Breast epithelium (tissue), 4 donors: ENCODE data around the gene GSTCD. TPM values are rescaled to one million over a fixed set of nuclear protein-coding genes. Genes with fewer than 3 reads are reported as not detected.
"Not testable (repeated sequence)": the region's sequence is repeated elsewhere in the genome, so short reads cannot be mapped to it uniquely, and the experiment has no call there.

Experiments
- DNase-seq, 2 donors: peaks; one replicate each; pipeline ENCODE4 v3.0.0-alpha.2; 2019; ENCODE audit warnings: low spot score in 2 of 2
- H3K27ac ChIP-seq, 2 donors: fragments of 200-600 bp; sonication (generic) in 1 of 2; one replicate each; pipeline ENCODE4 v1.5.1; 2016 to 2019; ENCODE audit warnings: mild to moderate bottlenecking in 1 of 2
- H3K27me3 ChIP-seq, 2 donors: fragments of 200-600 bp; sonication (generic) in 1 of 2; one replicate each; pipeline versions ENCODE4 v1.5.1 to v1.6.0; 2017 to 2019; ENCODE audit warnings: control low read depth in 1 of 2, mild to moderate bottlenecking in 1 of 2
- H3K36me3 ChIP-seq: fragments of 200-600 bp; one replicate; pipeline ENCODE4 v1.5.1; 2019
- H3K4me1 ChIP-seq, 2 donors: fragments of 200-600 bp; sonication (generic); one replicate each; pipeline ENCODE4 v1.5.1; 2016 to 2019; ENCODE audit warnings: control low read depth in 1 of 2
- H3K4me3 ChIP-seq, 3 donors: fragments of 200-600 bp; sonication (generic); 1 replicate in 2 of 3; 2 replicates in 1 of 3; pipeline ENCODE4 v1.5.1; 2016 to 2019; ENCODE audit warnings: mild to moderate bottlenecking in 3 of 3, moderate library complexity in 2 of 3
- H3K9me3 ChIP-seq, 2 donors: fragments of 200-600 bp; sonication (generic) in 1 of 2; one replicate each; pipeline ENCODE4 v1.5.1; 2016 to 2019; ENCODE audit warnings: control low read depth in 1 of 2
- CTCF ChIP-seq, 3 donors: fragments of 450-650 bp; IDR thresholded peaks; one replicate each; pipeline ENCODE4 v1.5.1; 2016 to 2017; ENCODE audit warnings: antibody characterized with exemption in 3 of 3, mild to moderate bottlenecking in 3 of 3, moderate library complexity in 3 of 3
- POLR2A ChIP-seq: fragments of 450-650 bp; IDR thresholded peaks from one replicate; pipeline ENCODE4 v1.6.1; 2016; ENCODE audit warnings: antibody characterized with exemption, mild to moderate bottlenecking, moderate library complexity
- POLR2AphosphoS5 ChIP-seq, 3 donors: sonication (generic); formaldehyde crosslinking; IDR thresholded peaks; one replicate each; pipeline ENCODE4 v1.6.1; 2017; ENCODE audit warnings: antibody characterized with exemption in 3 of 3
- intact Hi-C: fragments of 100-400 bp; cut with DNase I; formaldehyde crosslinking; loops from one replicate; pipeline ENCODE4 v1.15.1; 2023; ENCODE audit warnings: low total_unique reads
- total RNA-seq, 3 donors: library from RNA; depleted of rRNA; stranded (reverse); fragments of >200 nt; gene quantifications; one replicate each; pipeline ENCODE4 v1.1.0, GENCODE V29; 2016

GSTCD gene
- total RNA-seq, 3 donors from 2014 or later = 9.0 to 23.3 (median 18.7) TPM

DNA sequence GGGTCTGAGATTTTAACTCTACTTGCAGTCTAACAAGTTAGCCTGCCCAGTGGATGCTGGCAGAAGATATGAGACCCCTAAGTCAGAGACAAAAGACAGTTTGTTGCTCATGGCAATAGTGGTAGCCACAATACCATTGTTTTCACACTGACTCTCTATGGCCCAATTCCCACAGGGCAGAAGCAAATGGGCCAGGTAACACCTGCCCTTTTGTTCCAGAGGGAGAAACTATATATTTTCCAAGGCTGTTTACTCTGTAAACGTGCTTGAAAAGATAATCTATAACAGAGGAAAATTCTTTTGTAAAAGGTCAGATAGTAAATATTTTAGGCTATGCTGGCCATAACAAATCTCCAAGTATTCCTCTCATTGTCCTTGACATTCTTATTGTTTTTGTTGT lies 129.5 kb downstream of the GSTCD start:
- intact Hi-C loops = no loop called here
- Histone ChIP-seq H3K27me3 (no peaks in the 10 kb centered on the region), H3K36me3 (no peaks in the 10 kb centered on the region), H3K27ac (no peak overlapping the region), H3K4me1 (no peaks in the 10 kb centered on the region), H3K4me3 (no peak overlapping the region), H3K9me3 (no peaks in the 10 kb centered on the region)
- DNase-seq = no peak
- no peak for TF ChIP-seq POLR2A
- TF ChIP-seq CTCF (IDR thresholded peaks at IDR 0.05) = no peak
- no peak for TF ChIP-seq POLR2AphosphoS5 (IDR thresholded peaks at IDR 0.05)

- no peak for DNase-seq
- no peaks in the 10 kb centered on the region for H3K4me1 ChIP-seq
- no peaks in the 10 kb centered on the region for H3K27me3 ChIP-seq
- H3K27ac ChIP-seq = no peak overlapping the region
- no peaks in the 10 kb centered on the region for H3K9me3 ChIP-seq
- TF ChIP-seq CTCF (IDR thresholded peaks at IDR 0.05) (no peak), POLR2AphosphoS5 (IDR thresholded peaks at IDR 0.05) (no peak), POLR2A (no peak)
- intact Hi-C loops = no loop called here
- H3K4me3 ChIP-seq = no peak overlapping the region
- no peaks in the 10 kb centered on the region for H3K36me3 ChIP-seq
Observed at GRCh38 chr4:105840426-105841174, 132.0 kb downstream of the GSTCD start.

- no peak overlapping the region for H3K27ac ChIP-seq
- no peaks in the 10 kb centered on the region for H3K36me3 ChIP-seq
- no peaks in the 10 kb centered on the region for H3K4me1 ChIP-seq
- no peaks in the 10 kb centered on the region for H3K27me3 ChIP-seq
- H3K9me3 ChIP-seq = no peaks in the 10 kb centered on the region
- no peak for DNase-seq
- no peak overlapping the region for H3K4me3 ChIP-seq
- TF ChIP-seq CTCF (IDR thresholded peaks at IDR 0.05) (no peak), POLR2AphosphoS5 (IDR thresholded peaks at IDR 0.05) (no peak), POLR2A (no peak)
- intact Hi-C loops = no loop called here
Observed at GRCh38 chr4:105843941-105844340, 135.4 kb downstream of the GSTCD start.

DNA sequence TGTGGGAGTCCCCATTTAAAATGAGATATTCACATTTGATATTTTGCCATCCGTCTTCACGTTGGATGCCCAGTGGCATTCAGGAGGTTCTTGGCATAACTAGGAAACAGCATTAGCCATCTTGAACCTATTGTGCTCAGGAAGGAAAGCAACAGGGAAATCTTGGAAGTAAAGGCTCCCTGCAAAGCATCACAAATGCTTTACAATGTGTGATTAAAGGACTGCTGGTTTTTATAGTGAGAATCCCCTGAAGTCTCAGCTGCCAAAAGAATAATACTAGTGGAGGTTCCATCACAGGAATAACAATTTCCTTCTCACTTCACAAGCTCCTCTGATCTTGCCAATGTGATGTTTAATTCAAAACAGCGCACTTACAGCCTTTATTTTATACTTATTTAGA lies 137.0 kb downstream of the GSTCD start:
- H3K4me1 ChIP-seq = no peaks in the 10 kb centered on the region
- H3K36me3 ChIP-seq = no peaks in the 10 kb centered on the region
- TF ChIP-seq POLR2AphosphoS5 (IDR thresholded peaks at IDR 0.05) (no peak), POLR2A (no peak), CTCF (IDR thresholded peaks at IDR 0.05) (no peak)
- intact Hi-C loops = no loop called here
- DNase-seq = no peak
- H3K9me3 ChIP-seq = no peaks in the 10 kb centered on the region
- no peak overlapping the region for H3K27ac ChIP-seq
- no peaks in the 10 kb centered on the region for H3K27me3 ChIP-seq
- no peak overlapping the region for H3K4me3 ChIP-seq

DNA sequence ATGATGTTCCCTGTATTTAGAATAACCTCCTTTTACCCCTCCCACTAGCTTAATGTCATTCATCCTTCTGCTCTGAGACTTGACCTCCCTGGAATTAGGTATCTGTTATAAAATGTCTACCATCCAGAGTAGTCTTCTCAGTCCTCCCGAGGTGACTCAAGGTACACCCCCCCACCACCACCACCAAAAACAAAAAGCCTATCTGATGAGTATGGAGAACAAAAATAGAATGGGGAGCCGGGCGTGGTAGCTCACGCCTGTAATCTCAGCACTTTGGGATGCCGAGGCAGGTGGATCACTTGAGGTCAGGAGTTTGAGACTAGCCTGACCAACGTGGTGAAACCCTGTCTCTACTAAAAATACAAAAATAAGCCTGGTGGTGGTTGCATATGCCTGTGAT lies 139.8 kb downstream of the GSTCD start:
- H3K9me3 ChIP-seq, intact Hi-C loops, H3K36me3 ChIP-seq, H3K4me1 ChIP-seq, H3K27ac ChIP-seq, DNase-seq, H3K4me3 ChIP-seq, H3K27me3 ChIP-seq: not testable (repeated sequence)
